AG08396 (cell line): ENCODE measurements around the gene SON.
"Not testable (repeated sequence)": the region's sequence is repeated elsewhere in the genome, so short reads cannot be mapped to it uniquely, and the experiment has no call there.

Source experiments
- DNase-seq: peaks from one replicate; pipeline ENCODE4 v3.0.0; 2012; ENCODE audit warnings: low spot score, mixed read lengths

The SON gene

GRCh38 chr21:33578214-33578613 is 35.4 kb downstream of the SON start:
- no peak for DNase-seq

DNA sequence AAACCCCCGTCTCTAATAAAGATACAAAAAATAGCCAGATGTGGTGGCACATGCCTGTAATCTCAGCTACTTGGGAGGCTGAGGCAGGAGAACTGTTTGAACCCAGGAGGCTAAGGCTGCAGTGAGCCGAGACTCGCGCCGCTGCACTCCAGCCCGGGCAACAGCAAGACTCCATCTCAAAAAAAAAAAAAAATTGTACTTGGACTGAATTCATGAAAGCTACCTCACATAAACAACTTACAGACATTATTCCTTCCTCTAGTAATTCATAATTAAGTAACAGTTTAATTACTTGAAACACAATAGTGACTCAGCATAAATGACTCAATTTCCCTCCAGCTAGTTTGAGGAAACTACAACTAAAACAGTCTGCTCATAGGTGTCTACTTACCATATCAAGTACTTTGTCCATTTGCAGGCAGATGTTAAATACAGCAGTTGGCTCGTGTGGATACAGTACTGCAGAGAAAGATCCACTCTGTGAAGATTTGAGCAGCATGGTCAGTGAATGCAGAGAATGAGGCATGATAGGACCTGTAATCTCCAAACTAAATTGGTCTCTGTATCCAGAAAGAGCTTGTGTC is 36.2 kb downstream of the SON start:
- DNase-seq, result no peak

DNA sequence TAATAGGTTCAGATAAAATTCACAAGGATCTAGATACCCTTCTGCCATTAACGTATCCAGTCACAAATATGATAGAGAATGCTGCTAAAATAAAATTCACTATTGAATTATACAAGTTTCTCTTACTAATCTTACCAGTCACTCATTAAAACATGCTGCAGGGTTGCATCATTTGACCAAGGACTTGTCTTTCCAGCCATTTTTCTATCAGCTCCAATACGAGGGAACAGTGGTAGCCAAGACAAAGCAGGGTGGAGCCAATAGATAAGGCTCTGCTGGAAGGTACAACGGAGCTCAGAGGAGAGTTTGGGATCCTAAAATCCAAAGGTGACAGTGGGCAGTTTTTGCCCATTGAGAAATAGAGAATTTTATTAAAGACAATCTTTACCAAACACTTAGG is 41.6 kb downstream of the SON start:
- DNase-seq, result no peak

- no peak for DNase-seq
These were observed 44.1 kb downstream of the SON start for GRCh38 chr21:33586927-33587326.

DNA sequence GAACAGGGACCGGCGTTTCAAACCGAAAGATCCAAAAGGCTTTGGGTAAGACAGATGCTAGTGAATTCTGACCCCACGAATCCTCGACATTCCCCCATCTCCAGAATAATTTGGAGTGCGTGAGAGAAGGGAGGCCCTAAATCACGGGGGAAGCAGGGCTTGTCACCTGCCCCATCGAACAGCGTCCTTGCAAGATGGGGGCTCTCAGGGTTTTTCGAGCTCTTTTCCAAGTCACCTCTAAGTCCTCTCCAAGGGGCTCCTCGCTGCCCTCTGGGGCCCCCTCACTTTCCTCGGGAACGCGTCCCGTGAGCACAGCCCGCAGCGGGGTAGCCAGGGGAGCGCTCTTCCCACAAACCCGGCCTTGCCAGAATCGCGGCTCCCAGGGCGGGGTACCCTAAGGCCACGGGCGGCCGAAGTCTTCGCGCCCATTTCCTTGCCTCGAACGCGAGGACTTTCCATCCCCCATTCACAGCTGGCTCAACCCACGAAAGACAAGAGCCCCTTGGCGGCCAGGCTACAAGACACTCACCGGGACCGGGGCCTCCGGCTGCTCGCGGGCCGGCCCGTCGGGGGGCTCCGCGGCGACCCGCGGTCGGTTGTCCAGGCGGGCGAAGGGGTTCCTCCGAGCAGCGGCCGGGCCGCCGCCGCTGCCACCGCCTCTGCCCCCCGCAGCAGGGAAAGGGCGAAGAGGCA is 45.1 kb downstream of the SON start:
- DNase-seq, result peak; percentile 44

- DNase-seq, result peak; percentile 99
These were observed 45.9 kb downstream of the SON start, which contains the start of gene DONSON for GRCh38 chr21:33588485-33589335. Gene DONSON, minus strand, starts transcription at chr21:33588684. Its CDS starts 43 bp downstream, at chr21:33588641.

GRCh38 chr21:33598051-33598450 is 55.2 kb downstream of the SON start:
- no peak for DNase-seq

DNA sequence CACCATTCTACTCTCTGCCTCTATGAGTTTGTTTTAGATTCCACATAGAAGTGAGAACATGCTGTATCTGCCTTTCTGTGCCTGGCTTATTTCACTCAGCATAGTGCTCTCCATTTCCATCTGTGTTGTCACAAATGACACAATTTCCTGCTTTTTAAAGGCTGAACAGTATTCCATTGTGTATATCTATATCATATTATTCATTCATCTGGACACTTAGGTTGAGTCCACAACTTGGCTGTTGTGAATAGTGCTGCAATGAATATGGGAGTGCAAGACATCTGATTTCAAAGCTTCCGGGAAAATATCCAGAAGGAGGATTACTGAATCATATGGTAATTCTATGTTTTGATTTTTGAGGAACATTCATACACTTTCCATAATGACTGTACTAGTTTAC is 65.7 kb downstream of the SON start:
- DNase-seq, result no peak

- no peak for DNase-seq
These were observed 68.3 kb downstream of the SON start for GRCh38 chr21:33611006-33611744.

DNA sequence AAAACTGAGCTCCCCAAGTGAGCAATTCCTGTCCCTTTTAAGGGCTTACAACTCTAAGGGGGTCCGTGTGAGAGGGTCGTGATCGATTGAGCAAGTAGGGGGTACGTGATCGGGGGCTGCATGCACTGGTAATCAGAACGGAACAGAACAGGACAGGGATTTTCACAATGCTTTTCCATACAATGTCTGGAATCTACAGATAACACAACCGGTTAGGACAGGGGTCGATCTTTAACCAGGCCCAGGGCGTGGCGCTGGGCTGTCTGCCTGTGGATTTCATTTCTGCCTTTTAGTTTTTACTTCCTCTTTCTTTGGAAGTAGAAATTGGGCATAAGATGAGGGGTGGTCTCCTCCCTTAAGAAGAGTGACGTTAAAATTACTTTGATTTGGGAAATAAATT is 74.7 kb downstream of the SON start:
- not testable (repeated sequence) for DNase-seq

GRCh38 chr21:33618407-33618806 is 75.6 kb downstream of the SON start:
- DNase-seq, result no peak

DNA sequence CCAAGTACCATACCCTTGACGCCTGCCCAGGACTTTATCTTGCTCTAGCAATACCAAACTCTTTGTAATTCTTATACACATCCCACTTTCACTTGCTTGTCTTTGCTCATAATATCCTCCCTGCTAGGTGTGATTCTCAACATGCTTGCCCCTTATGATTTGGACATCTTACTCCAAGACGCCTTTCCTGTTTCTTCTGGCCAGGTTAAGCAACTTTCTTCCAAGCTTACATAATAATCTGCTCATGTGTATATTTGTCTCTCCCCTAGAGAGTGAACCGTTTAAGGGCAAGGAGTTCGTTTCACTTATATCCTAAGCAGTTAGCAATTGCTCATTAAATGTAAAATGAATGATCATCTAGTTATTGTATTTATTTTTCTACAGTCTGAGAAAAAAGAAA is 76.9 kb downstream of the SON start:
- no peak for DNase-seq

DNA sequence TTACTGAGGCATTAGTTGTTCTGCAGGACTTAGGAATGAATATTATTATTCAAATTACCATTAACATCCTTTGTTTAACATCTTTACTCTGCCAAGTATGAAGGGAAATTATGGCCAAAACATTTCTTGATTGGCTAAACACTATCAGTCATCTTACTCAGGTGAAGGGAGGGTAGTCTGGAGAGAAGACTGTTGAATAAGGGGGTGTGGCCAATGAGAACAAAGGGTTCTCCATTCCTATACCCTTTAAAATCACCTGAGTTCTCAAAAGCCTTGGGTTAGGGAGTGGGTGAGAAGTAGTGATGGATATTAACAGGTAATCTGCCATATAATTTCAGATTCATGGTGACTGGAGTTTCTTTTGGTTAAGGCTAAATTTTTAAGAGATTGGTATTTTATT is 79.4 kb downstream of the SON start:
- no peak for DNase-seq

DNA sequence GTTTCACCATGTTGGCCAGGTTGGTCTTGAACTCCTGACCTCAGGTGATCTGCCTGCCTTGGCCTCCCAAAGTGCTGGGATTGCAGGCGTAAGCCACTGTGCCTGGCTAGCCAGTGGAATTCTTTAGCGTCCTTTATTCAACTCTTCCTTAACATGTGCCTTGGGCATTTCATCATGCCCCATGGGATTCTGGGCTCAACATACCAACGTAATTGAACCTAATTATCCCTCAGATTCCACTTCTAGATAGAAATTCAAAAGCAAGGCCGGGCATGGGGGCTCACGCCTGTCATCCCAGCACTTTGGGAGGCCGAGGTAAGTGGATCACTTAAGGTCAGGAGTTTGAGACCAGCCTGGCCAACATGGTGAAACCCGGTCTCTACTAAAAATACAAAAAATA is 83.3 kb downstream of the SON start:
- DNase-seq, result not testable (repeated sequence)
